AG10803 (cell line): Measurements from ENCODE around the gene HKDC1.

Experiments
- DNase-seq: peaks from one replicate; pipeline ENCODE4 v3.0.0; 2010; ENCODE audit warnings: low read depth
- H3K4me3 ChIP-seq: 2 replicates; pipeline ENCODE4 v1.5.1; 2011; ENCODE audit warnings: mild to moderate bottlenecking, low read length, control low read depth
- TF ChIP-seq, protein P1 (sequence below): conservative IDR thresholded peaks from 2 replicates; pipeline ENCODE4 v1.5.1; 2011; ENCODE audit warnings: mild to moderate bottlenecking, low read length, control low read depth, inconsistent platforms

Gene HKDC1

DNA sequence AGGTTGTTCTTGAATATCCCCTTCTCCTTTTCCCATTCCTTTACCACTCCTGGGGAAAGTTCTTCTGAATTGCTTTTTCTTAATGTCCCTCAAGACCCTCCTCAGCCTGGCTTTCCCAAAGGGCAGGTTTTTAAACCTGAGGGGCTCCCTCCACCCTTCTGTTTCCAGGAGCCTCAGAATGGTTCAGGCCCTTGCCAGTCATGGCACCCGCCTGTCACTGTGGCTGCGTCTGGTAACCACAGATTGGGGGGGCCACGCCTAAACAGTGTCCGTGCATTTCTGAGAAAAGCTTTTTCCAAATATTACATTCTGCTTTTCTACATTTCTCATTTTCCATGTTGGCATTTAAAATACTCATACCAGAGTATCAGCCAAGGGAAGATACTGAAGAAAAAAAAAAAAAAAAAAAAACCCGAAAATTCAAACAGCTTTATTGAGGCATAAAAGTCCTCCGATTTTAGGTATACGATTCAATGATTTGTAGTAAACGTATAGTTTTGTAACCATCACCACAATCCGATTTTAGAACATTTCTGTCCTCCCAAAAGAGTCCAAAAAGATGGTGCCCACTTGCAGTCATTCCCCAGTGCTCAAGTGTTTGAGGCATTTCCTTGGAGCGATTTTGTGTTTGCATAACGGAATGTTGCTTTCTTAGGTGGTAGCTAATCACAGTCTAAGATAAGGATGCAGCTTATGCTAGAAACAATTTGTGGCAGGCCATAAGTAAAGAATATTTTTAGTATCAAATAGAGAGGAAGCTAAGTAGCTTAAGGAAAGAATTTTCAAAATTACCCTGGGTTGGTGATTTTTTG, 22.1 kb downstream of the HKDC1 start:
- DNase-seq: no peak
- TF ChIP-seq, protein P1, sequence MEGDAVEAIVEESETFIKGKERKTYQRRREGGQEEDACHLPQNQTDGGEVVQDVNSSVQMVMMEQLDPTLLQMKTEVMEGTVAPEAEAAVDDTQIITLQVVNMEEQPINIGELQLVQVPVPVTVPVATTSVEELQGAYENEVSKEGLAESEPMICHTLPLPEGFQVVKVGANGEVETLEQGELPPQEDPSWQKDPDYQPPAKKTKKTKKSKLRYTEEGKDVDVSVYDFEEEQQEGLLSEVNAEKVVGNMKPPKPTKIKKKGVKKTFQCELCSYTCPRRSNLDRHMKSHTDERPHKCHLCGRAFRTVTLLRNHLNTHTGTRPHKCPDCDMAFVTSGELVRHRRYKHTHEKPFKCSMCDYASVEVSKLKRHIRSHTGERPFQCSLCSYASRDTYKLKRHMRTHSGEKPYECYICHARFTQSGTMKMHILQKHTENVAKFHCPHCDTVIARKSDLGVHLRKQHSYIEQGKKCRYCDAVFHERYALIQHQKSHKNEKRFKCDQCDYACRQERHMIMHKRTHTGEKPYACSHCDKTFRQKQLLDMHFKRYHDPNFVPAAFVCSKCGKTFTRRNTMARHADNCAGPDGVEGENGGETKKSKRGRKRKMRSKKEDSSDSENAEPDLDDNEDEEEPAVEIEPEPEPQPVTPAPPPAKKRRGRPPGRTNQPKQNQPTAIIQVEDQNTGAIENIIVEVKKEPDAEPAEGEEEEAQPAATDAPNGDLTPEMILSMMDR: no peak
- no peak overlapping the region for H3K4me3 ChIP-seq

DNA sequence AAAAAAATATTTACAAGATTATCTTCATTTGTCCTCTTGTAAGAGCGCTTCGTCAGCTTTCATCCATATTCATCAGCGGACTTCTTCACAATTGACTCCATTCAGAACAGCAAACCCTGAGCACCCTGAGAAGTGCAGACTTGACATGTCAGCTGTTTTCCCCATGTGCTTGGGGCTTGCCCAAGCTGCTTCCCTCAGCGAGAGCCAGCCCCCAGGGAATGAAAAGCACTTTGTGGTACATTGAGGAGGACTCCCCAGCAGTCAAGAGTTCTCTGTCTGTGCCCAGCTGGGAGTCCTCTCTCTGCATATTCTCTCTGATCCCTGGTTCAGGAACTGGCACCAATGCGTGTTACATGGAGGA, 22.7 kb downstream of the HKDC1 start:
- H3K4me3 ChIP-seq: no peak overlapping the region
- DNase-seq: no peak
- TF ChIP-seq, protein P1: no peak

DNA sequence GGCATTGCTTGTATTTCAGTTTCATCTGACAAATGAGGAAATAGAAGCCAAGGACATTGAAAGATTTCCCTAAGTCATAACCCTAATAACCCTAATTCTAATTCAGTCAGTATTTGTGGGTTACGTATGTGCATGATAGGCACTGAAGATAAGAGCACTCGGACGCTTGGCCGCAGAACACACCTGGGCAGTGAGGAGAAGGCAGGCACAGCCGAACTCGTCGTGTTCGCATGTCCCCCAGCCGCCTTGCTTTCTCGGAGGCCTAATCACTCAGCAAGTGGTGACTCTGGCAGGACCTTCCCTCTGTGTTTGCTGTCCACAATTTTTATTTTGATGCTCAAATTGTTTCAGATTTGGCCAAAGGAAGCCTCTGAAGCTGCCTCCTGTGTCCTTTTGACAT, 23.7 kb downstream of the HKDC1 start:
- DNase-seq: no peak
- no peak overlapping the region for H3K4me3 ChIP-seq
- TF ChIP-seq, protein P1: no peak

DNA sequence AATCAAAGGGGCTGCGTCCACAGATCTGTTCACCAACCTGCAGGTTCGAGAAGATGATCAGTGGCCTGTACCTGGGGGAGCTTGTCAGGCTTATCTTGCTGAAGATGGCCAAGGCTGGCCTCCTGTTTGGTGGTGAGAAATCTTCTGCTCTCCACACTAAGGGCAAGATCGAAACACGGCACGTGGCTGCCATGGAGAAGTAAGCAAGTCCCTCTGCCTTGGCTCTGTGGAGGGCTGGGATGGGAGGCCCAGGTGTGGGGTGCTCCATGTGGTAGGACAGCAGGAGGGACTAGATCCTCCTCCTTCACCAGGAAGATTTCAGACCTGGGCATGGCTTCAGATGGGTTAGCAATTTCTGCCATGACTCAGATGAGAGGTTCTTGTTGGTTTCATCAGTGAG, 25.9 kb downstream of the HKDC1 start:
- H3K4me3 ChIP-seq: no peak overlapping the region
- DNase-seq: no peak
- TF ChIP-seq, protein P1: no peak

DNA sequence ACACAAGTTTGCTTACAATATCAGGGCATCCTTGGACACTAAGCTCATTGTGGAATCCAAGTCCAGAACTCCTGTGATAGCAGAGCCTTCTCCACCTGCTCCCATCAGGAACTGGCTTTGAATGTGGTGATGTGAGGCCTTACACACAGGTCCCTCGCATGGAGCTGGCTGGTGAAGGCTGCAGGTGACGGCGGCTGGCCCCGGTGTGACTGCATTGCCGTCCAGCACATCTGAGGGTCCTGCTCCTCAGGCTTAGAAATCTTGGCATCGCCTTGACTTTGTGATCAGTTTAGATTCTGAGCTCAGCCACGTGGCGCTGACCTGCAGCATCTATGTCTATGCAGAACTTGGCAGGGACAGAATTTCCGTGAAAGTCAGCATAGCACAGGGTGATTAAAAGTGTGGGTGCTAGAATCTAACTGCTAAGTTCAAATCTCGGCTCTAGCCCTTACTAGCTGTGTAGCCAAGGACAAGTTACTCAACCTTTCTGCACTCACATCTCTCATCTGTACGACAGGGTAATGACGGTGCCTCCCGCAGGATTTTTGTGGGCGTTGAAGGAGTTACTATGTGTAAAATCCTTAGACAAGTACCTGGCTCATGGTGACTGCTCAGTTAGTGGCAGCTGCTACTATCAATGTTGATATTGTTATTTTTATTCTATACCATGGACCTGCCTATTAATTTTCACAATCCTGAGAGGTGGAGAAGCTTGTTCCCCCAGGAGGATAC, 26.6 kb downstream of the HKDC1 start:
- no peak overlapping the region for H3K4me3 ChIP-seq
- TF ChIP-seq, protein P1: no peak
- DNase-seq: no peak

DNA sequence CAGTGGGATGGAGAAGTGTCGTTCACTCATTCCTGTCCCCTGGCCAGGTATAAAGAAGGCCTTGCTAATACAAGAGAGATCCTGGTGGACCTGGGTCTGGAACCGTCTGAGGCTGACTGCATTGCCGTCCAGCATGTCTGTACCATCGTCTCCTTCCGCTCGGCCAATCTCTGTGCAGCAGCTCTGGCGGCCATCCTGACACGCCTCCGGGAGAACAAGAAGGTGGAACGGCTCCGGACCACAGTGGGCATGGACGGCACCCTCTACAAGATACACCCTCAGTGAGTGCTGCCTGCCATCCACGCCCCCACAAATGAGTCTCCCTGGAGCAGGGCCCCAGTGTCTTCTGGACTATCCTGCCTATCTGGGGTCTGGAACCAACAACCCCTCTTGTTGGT, 27.2 kb downstream of the HKDC1 start:
- no peak overlapping the region for H3K4me3 ChIP-seq
- no peak for DNase-seq
- TF ChIP-seq, protein P1: no peak
